HG02885 (cell line): Measurements from ENCODE around the gene TCF12.
"Not testable (repeated sequence)": the region's sequence is repeated elsewhere in the genome, so short reads cannot be mapped to it uniquely, and the experiment has no call there.

Source experiments
- ATAC-seq: cut with Tn5 transposase; IDR thresholded peaks from one replicate; pipeline ENCODE4 v1.9.1; 2021; ENCODE audit warnings: mild to moderate bottlenecking; ENCODE audit not compliant: unreplicated experiment, poor library complexity

The TCF12 gene

DNA sequence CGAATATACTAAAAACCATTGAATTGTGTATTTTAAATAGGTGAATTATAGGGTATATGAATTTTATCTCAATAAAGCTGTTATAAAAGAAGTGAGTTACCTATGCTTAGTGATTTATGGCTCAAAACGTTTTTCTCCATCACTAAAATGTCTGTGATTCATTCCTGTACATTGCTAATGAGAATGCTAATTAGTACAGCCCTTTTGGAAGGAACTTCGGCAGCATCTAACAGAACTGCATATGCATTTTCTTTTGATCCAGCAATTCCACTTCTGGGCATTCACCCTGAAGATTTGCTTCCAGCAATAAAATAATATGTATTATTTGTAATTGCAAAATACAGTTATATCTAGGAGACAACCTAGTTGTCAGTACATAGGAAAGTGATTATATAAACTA is 53.6 kb downstream of the TCF12 start:
- ATAC-seq, result no peak

DNA sequence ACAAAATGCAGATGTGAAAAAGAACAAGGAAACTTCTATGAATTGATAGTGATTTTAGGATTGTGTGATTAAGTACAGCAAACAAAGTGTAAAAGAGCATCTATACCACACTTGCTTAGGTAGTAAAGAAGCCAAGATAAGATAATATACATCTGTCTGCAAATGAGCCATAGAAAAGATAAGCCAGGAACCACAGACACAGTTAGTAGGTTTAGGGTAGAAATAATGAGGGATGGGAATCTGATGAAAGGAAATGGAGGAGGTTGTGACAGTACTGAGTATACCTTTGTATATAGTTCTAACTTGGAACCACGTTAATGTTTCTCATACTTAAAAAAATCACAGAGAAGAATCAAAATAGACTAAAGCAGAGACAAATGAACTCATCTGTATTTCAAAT is 54.0 kb downstream of the TCF12 start:
- no peak for ATAC-seq

DNA sequence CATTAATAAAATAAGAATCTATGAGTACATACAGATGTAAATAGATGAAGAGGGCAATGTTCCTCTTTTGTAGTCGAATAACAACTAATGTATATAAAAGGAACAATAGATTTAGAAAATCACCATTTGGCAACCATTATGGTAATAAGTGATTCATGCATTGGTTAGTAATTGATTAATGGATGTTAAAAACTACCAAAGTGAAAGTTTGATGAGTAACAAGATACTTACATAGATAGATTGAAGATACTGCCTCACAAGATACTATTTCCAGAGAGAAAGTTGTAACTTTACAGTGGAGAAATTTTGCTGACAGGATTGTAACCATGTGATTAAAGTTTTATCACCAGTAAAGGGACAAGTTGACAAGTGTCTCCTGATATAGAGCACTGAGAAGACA is 55.0 kb downstream of the TCF12 start:
- no peak for ATAC-seq

DNA sequence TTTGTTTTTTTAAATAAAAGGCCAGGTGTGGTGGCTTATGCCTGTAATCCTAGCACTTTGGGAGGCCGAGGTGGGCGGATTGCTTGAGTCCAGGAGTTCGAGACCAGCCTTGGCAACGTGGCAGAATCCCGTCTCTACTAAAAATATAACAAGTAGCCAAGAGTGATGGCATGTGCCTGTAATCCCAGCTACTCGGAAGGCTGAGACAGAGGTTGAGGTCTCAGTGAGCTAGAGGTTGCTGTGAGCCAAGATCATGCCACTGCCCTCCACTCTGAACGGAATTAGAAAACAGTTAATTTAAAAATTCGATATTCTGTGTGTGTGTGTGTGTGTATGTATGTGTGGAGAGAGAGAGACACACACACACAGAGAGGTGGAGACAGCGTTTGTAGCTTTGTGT is 58.8 kb downstream of the TCF12 start:
- no peak for ATAC-seq

DNA sequence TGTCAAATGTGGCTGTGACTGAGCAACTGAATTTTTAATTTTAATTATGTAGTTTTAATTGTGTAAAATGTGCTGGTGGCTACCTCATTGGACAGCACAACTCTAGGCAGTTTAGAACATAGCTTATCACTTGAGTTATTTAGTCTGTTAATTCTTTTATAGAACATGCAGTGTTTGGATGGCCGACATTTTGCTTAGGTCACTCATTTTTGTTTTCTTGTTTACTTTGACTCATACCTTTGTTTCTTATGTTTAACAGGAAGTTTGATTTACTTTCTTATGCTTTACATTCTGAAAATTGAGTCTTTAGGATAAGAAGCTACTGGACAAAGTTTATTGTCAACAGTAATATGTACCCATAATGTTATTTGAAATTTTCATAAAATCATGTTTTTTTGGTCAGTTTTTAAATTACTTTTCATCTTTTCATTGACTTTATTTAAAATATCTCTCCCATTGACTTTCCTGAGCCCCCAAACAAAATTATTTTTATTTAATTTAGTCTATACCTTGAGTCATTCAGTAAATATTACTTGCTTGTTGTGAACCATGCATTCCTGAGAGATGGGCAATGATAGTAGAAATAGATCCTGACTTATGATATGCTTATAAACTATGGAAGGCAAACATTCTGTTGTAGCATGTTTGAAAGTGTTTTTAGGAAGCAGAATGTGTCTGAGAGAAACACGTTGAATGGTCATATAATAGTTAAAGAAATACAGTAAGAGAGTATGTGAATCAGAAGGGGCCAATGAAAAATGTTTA is 60.6 kb downstream of the TCF12 start:
- no peak for ATAC-seq

DNA sequence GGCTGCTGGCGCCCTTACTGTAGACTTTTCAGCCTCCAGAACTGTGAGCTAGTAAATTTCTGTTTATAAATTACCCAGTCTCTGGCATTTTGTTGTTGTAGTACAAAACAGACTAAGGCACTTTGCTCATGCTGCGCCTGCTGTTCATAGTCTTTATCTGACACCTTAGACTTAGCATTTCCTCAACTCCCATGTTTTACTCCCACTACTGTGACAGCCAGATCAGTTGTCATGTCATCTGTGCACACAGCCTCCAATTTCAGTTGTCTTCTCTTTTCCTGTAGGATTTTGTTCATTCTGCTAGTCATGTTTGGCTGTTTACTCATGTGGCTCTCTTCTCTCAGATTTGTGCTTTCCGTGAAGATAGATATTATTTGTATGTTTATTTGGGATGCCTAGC is 62.0 kb downstream of the TCF12 start:
- no peak for ATAC-seq

DNA sequence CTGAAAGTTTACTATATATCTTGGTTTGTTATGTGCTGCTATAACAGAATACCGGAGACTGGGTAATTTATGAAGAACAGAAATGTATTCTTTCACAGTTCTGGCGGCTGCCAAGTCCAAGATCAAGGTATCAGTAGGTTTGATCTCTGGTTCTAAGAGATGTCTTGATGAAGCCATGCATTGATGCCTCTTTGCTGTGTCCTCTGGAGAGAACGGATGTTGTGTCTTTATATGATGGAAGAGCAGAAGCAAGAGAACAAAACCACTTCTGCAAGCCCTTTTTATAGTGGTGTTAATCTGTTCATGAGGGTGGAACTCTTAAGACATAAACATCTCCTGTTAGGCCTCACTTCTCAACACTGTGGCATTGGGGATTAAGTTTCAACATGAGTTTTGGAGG is 62.7 kb downstream of the TCF12 start:
- ATAC-seq, result no peak

DNA sequence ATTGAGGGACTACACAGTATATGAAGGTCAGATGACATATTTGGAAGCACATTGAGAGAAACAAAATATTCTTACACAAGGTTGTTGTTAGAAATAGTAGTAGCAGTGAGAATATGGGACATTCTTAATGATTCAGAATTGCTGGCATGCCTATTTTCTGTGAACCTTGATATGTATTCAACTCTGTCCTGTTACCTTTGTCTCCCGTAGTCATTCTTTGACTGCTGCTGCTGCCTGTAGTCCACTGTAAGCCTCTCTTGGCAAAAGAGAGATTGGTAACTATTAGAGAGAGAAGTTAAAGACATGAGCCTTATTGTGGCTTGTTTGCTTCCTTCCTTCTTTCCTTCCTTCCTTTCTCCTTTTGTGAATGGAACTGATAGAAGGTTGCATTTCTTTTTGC is 64.5 kb downstream of the TCF12 start:
- no peak for ATAC-seq

DNA sequence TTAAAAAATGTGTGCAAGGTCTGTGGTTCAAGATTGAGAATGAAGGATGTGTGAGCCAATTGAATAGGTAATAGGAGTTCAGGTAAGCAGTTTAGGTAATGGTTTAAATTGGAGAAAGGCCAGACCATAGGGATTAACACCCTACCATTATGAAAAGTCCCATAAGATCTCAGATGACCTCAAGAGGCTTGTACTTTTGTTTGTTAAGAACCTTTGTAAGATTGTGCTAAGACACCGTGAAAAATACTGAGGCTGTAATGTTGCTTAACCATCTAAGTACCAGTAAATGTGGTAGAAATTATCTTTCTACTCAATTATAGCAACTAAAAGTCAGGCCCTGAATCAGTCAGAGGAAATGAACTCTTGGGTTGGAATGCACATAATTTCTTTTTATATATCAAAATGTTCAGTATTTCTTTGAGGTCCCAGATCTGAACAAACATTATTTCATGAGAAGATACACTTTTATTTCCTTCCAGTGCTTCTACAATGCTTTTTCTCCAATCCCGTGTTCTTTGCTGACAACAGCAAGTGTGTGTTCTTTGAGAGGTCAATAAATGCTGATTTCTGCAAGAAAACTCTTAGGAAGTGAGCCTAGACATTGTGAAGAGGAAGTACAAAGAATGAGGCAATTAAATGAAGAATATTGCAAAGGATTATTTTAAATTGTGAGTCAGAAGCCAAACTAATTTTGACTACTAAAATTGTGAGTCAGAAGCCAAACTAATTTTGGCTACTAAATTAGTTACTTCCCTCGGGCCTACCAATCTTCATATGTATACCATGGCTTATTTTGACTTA is 66.4 kb downstream of the TCF12 start:
- ATAC-seq, result no peak

DNA sequence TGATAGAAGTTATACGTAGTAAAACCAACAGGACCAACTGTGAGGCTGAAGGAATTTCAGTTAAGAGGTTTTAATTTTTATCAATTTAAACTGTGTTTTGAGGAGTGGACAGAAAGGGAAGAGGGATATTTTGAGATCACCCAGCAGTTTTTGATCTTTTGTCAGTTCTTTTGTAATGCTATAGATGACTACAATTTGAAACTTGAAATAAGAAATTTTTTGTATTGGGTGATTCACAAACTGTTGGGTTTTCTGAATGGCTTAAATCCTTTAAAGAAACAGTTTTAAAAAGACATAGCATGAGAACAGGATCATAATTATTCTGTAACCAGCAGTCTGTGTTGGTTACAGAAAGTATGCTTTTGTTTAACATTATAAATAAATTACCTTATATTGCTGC is 67.4 kb downstream of the TCF12 start:
- no peak for ATAC-seq

DNA sequence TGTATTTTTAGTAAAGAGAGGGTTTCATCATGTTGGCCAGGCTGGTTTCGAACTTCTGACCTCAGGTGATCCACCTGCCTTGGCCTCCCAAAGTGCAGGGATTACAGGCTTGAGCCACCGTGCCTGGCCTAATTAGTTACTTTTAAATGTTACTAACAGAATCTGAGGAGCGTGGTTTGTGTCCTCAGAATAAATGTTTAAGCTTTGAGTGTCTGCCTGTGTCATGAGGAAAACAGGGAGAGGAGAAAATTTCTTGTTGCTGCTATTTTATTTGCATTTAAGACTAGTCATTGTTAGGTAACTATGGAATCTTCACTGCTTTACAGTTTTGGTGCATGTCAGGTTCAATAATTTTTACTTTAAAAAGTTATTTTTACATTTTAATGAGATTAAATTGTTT is 68.8 kb downstream of the TCF12 start:
- ATAC-seq, result no peak

DNA sequence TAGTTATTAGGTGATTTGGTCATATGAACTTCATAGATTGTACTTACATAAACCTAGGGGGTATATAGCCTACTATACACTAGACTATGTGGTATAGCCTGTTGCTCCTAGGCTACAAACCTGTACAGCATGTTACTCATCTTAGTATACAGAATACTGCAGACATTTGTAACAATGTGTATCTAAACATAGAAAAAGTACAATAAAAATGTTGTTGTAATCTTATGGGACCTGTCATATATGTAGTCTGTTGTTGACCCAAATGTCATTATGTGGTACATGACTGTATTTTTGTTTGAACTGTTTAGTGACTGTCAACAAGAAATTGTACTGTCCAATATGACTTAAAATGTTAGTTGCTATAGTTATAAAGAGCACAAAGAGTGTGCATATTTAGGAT is 69.8 kb downstream of the TCF12 start:
- no peak for ATAC-seq

DNA sequence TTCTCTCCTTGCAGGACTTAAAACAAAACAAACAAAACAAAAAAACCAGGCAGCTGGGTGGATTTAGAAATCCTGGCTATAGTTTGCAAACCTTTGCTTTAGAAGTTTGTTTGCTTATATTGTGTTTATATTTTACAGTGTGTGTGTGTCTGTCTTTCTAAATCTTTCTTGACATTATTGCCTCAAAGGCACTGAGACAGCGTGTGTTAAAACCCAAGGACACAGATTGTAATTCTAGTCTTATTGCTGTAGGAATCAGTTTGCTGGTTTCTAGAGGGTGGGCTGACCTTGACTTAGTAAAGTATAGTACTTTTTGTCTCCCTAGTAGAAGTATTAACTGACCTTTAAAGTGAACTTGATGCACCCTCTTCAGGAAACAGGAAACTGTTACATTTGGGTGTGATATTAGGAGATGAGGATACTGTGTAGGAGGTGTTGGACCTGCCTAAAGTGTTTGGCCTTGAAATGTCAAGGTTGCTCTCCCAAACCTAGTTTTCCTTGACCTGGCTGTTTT is 71.0 kb downstream of the TCF12 start:
- ATAC-seq, result no peak

DNA sequence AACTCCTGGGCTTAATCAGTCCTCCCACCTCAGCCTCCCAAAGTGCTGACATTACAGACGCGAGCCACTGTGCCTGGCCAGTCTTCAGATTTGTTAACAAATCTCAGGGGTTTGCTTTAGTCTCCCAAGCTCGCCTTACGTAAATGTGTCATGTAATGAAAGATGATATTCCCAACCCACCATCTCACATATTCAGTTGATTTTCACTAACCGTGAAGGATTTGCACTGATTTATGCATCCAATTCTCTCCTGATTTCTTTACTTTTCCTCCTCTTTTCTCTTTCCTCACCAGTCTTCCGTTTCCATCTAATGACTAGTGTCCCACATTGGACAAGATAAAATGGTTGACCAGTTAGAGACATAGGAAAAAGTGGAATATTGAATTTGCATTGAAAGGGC is 72.6 kb downstream of the TCF12 start:
- ATAC-seq, result no peak

DNA sequence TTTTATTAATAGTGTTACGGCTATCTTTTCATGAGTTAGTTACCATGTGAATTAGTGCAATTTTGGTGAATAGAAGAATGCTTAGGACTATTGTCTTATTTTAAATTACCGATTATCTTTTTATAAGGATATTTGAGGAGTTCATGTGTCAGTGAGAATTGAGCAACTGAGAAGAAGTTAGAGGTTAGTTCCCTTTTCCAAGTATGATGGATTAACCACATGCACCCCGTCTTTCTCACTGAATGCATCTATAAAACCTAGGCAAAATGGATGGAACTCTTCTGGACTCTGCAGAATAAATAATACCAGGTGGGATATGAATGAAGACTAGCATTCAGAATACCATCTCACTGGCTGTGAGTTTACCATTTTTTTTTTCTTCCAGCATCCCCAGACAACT is 74.3 kb downstream of the TCF12 start:
- no peak for ATAC-seq

DNA sequence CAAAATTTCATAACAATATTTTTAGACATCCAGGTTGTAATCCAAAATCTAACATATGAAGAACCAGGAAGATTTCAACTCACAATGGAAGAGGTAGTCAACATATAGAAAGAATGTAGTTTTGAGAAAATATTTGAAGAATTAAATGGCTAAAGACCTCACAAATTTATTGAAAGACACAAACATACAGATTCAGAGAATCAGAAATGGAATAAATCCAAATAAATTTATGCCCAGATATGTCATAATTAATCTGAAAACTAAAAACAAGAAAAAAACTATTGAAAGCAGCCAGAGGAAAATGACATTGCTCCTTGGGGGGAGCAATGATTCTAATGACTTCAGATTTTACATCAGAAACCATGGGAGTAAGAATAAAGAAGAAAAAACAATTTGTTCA is 75.8 kb downstream of the TCF12 start:
- no peak for ATAC-seq

DNA sequence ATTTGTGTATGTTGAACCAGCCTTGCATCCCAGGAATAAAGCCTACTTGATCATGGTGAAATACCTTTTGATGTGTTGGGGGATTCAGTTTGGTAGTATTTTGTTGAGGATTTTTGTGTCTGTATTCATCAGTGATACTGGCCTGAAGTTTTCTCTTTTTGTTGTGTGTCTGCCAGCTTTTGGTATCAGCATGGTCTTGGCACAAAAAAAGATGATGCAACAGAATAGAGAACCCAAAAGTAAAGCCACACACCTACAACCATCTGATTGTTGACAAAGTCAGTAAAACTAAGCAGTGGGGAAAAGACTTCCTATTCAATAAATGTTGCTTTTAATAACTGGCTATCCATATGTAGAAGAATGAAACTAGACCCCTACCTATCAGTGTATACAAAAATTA is 77.6 kb downstream of the TCF12 start:
- ATAC-seq, result no peak

DNA sequence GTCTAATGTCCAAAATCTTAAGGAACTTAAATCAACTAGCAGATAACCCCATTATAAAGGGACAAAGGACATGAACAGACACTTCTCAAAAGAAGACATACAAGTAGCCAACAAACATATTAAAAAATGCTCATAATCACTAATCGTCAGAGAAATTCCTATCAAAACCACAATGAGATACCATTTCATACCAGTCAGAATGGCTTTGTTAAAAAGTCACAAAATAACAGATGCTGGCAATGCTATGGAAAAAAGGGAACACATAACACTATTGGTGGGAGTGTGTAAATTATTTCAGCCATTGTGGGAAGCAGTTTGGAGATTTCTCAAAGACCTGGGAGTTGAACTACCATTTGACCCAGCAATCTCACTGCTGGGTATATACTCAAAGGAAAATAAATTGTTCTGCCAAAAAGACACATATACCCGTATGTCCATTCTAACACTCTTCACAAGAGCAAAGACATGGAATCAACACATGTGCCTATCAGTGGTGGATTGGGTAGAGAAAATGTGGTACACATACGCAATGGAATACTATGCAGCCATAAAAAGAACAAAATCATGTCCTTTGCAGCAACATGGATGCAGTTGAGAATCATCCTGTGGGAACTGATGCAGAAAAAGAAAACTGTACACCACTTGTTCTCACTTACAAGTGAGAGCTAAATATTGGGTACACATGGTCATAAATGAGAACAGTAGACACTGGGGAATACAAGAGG is 78.5 kb downstream of the TCF12 start:
- no peak for ATAC-seq

DNA sequence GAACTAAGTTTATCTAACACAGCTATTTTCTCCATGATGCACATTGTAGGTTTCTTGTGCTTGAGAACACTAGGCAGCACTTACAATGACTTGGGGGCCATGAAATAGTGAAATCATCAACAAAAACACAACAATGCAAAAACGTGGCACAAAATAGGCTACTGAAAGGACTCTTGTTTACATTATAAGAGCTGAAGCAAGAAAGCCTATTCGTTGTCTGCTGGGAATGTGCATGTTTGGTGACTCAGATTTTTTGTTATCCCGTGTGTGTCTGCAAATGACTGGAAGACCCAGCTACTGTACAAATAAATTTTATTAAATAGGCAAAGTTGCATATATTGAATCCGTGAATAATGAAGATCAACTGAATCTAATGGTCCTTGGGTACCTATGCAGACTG is 85.0 kb downstream of the TCF12 start:
- ATAC-seq, result no peak

DNA sequence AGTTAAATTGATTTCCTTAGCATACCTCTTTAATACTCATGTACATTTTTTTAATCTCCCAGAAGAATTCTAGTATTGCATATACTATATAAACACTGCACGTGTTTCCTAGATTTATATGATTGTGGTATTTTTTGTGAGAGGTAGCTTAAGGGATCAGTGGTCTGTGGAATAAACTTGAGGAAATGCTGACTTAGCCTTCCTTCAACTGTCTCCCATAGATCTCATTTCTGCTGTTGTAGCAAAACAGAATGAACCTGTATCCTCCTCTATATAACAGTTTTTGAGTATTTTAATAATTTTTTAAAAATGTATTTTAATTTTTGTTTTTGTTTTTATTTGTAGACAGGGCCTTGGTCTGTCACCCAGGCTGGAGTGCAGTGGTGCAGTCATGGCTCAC is 86.8 kb downstream of the TCF12 start:
- no peak for ATAC-seq

DNA sequence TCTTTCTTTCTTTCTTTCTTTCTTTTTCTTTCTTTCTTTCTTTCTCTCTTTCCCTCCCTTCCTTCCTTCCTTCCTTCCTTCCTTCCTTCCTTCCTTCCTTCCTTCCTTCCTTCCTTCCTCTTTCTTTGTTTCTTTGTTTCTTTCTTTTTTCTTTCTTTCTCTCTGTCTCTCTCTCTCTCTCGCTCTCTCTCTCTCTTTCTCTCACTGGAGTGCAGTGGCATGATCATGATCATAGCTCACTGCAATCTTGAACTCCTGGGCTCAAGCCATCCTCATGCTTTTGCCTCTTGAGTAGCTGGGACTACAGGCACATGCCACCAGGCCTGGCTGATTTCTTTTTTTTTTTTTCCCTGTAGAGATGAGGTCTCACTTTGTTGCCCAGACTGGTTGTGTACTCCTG is 89.4 kb downstream of the TCF12 start:
- ATAC-seq, result not testable (repeated sequence)
